HepG2 (cell line): ENCODE data around the gene ADAM15. TPM values are rescaled to one million over a fixed set of nuclear protein-coding genes. Genes with fewer than 3 reads are reported as not detected.
A peak's percentile ranks its signal among the peaks of the same experiment; 100 is the strongest.

Experiments
- ESRRA ChIP-seq: sonication (generic); formaldehyde crosslinking; IDR thresholded peaks from 2 replicates; pipeline ENCODE4 v1.5.1; 2020; ENCODE audit warnings: mild to moderate bottlenecking, low read depth, missing genetic modification reagents
- IKZF1 ChIP-seq: fragments of 450-650 bp; IDR thresholded peaks from 2 replicates; pipeline ENCODE4 v1.7.1; 2016
- KLF11 ChIP-seq: IDR thresholded peaks from 2 replicates; pipeline ENCODE4 v1.6.1; 2016; ENCODE audit warnings: missing compliant biosample characterization
- NR2C2 ChIP-seq: sonication (generic); formaldehyde crosslinking; IDR thresholded peaks from 2 replicates; pipeline ENCODE4 v1.4.0; 2020; ENCODE audit warnings: missing genetic modification reagents, mild to moderate bottlenecking, moderate library complexity, borderline replicate concordance
- PHB2 ChIP-seq: fragments of 450-650 bp; IDR thresholded peaks from 2 replicates; pipeline ENCODE4 v1.6.1; 2018; ENCODE audit not compliant: partially characterized antibody
- REL ChIP-seq: sonication (generic); formaldehyde crosslinking; conservative IDR thresholded peaks from 2 replicates; pipeline ENCODE4 v1.8.0; 2022; ENCODE audit warnings: mild to moderate bottlenecking, missing genetic modification reagents, moderate library complexity
- SIX1 ChIP-seq: sonication (generic); formaldehyde crosslinking; IDR thresholded peaks from 2 replicates; pipeline ENCODE4 v1.4.0; 2020; ENCODE audit warnings: missing genetic modification reagents, borderline replicate concordance
- TCF12 ChIP-seq, 2 experiments: fragments of 450-650 bp in 1 of 2; sonication (generic) in 1 of 2; formaldehyde crosslinking in 1 of 2; IDR thresholded peaks; 2 replicates each; pipeline versions ENCODE4 v1.6.1 to v1.8.0; 2017 to 2022; ENCODE audit warnings: antibody characterized with exemption in 1 of 2, mild to moderate bottlenecking in 1 of 2, missing genetic modification reagents in 1 of 2, moderate library complexity in 1 of 2
- THYN1 ChIP-seq: sonication (generic); formaldehyde crosslinking; IDR thresholded peaks from 2 replicates; pipeline ENCODE4 v1.8.1; 2023; ENCODE audit warnings: low read depth, mild to moderate bottlenecking, moderate library complexity, missing genetic modification reagents, borderline replicate concordance
- ZFX ChIP-seq: sonication (generic); formaldehyde crosslinking; IDR thresholded peaks from 2 replicates; pipeline ENCODE4 v1.4.0; 2020; ENCODE audit warnings: mild to moderate bottlenecking, low read depth, missing genetic modification reagents, moderate library complexity
- ZNF530 ChIP-seq: sonication (generic); formaldehyde crosslinking; IDR thresholded peaks from 2 replicates; pipeline ENCODE4 v1.5.0; 2020; ENCODE audit warnings: low read depth, mild to moderate bottlenecking, missing genetic modification reagents
- ZNF562 ChIP-seq: sonication (generic); formaldehyde crosslinking; IDR thresholded peaks from 2 replicates; pipeline ENCODE4 v1.8.0; 2022; ENCODE audit warnings: missing genetic modification reagents, borderline replicate concordance
- ZNF724P ChIP-seq: sonication (generic); formaldehyde crosslinking; IDR thresholded peaks from 2 replicates; pipeline ENCODE4 v1.8.0; 2022; ENCODE audit warnings: missing genetic modification reagents, borderline replicate concordance
- ZNF850 ChIP-seq: sonication (generic); formaldehyde crosslinking; conservative IDR thresholded peaks from 2 replicates; pipeline ENCODE4 v1.9.0; 2021; ENCODE audit warnings: mild to moderate bottlenecking, missing genetic modification reagents
- ZNF883 ChIP-seq: sonication (generic); formaldehyde crosslinking; IDR thresholded peaks from 2 replicates; pipeline ENCODE4 v1.5.1; 2020; ENCODE audit warnings: mild to moderate bottlenecking, missing genetic modification reagents; ENCODE audit errors: not compliant biosample characterization
- ZZZ3 ChIP-seq: sonication (generic); formaldehyde crosslinking; IDR thresholded peaks from 2 replicates; pipeline ENCODE4 v1.4.0; 2020; ENCODE audit warnings: missing genetic modification reagents, mild to moderate bottlenecking, borderline replicate concordance
- polyA plus RNA-seq, 8 experiments: library from polyadenylated mRNA; depleted of rRNA in 3 of 8; stranded (reverse) in 7 of 8; unstranded in 1 of 8; fragments of >200 nt; fragmentation: Illumina TruSeq in 4 of 8; extraction: Trizol in 4 of 8; gene quantifications; 2 replicates each; pipeline versions ENCODE4 v1.2.1 to v1.2.3, GENCODE V29; 2011 to 2016; ENCODE audit warnings: low read depth in 4 of 8, missing spikeins in 1 of 8, mixed read lengths in 1 of 8; ENCODE audit not compliant: insufficient read depth in 1 of 8
- total RNA-seq, 5 experiments: library from RNA; depleted of rRNA; stranded (reverse); fragments of >200 nt; fragmentation: Illumina TruSeq; extraction: Trizol; gene quantifications; 2 replicates each; pipeline ENCODE4 v1.2.3, GENCODE V29; 2016; ENCODE audit warnings: low read depth in 1 of 5
- TF ChIP-seq, protein P1 (sequence below): sonication (generic); formaldehyde crosslinking; IDR thresholded peaks from 2 replicates; pipeline ENCODE4 v1.9.0; 2022; ENCODE audit warnings: low read depth, missing genetic modification reagents
- TF ChIP-seq, protein P2 (sequence below): sonication (generic); formaldehyde crosslinking; IDR thresholded peaks from 2 replicates; pipeline ENCODE4 v1.4.0; 2020; ENCODE audit warnings: missing genetic modification reagents
- TF ChIP-seq, protein P3 (sequence below): sonication (generic); formaldehyde crosslinking; IDR thresholded peaks from 2 replicates; pipeline ENCODE4 v1.5.0; 2020; ENCODE audit warnings: missing genetic modification reagents

ADAM15 gene
- total and polyA plus RNA-seq, 2 of the 13 experiments (the other 11 are each of a cell fraction or from before 2014, with no cell fraction given): 17.9 to 25.6 TPM

DNA sequence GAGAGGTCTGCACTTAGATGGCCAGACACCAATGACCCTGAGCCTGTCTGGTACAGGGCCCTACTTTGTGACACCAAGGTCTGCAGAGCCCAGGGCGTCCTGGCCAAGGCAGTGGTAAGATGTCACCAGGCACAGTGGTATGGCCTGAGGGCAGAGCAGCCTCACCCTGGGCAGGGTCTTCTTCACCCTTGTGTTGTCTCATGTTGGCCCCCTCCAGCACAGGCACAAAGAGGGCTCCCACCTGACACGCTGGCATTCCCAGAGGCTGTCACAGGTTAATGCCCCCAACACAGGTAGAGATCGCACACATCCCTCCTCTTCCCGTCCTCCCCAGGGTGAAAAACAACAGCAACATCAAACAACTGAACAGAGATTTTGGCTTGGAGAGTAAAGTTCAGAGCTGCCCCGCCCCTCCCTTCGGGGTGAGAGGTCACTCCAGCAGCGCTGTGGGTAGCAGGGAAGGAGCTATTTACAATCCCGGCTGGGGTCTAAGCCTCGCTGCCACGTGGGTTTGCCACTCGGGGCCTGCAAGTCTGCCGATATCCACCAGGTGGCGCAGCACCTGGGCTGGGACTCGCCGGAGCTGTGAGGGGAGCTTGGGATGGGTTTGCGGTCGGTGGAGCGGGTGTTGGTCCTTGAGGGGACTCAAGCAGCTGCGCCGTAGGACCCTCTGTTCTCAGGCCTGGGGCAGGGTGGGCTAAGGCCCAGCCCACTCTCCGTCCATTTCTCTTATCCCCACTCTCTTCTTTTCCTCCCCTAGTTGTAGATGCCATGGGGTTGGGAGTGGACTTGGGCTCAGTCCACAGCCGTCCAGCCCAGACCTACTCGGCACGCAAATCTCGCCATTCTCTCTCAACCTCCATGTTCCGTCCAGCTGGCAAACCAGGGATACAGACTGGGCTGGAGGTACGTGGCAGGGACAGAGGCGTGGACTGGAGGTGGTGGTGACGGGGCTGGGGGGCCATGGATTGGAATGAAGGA, 40.2 kb downstream of the ADAM15 start (continued):
- no peak; the same call in 1 of the 2 replicates for TF ChIP-seq ESRRA (CRISPR knock-in tag)
- peak; percentile 40; the same call in 1 of the 2 replicates for TF ChIP-seq ZFX (CRISPR knock-in tag)
- TF ChIP-seq, protein P1, sequence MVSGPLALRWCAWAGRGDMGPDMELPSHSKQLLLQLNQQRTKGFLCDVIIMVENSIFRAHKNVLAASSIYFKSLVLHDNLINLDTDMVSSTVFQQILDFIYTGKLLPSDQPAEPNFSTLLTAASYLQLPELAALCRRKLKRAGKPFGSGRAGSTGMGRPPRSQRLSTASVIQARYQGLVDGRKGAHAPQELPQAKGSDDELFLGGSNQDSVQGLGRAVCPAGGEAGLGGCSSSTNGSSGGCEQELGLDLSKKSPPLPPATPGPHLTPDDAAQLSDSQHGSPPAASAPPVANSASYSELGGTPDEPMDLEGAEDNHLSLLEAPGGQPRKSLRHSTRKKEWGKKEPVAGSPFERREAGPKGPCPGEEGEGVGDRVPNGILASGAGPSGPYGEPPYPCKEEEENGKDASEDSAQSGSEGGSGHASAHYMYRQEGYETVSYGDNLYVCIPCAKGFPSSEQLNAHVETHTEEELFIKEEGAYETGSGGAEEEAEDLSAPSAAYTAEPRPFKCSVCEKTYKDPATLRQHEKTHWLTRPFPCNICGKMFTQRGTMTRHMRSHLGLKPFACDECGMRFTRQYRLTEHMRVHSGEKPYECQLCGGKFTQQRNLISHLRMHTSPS (CRISPR knock-in tag): peak; percentile 75; the same call in 1 of the 2 replicates
- TF ChIP-seq KLF11 (CRISPR knock-in tag): no peak
- TF ChIP-seq SIX1 (CRISPR knock-in tag): no peak
- TF ChIP-seq ZNF724P (CRISPR knock-in tag): no peak
- TF ChIP-seq THYN1: no peak
- no peak for TF ChIP-seq IKZF1
- TF ChIP-seq ZNF850 (CRISPR knock-in tag): no peak
- TF ChIP-seq ZNF883 (CRISPR knock-in tag): no peak
- no peak for TF ChIP-seq PHB2
- TF ChIP-seq, protein P2, sequence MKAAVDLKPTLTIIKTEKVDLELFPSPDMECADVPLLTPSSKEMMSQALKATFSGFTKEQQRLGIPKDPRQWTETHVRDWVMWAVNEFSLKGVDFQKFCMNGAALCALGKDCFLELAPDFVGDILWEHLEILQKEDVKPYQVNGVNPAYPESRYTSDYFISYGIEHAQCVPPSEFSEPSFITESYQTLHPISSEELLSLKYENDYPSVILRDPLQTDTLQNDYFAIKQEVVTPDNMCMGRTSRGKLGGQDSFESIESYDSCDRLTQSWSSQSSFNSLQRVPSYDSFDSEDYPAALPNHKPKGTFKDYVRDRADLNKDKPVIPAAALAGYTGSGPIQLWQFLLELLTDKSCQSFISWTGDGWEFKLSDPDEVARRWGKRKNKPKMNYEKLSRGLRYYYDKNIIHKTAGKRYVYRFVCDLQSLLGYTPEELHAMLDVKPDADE (CRISPR knock-in tag): no peak
- no peak for TF ChIP-seq TCF12 (IDR thresholded peaks at IDR 0.05)
- TF ChIP-seq TCF12 (CRISPR knock-in tag; IDR thresholded peaks at IDR 0.05): no peak
- no peak for TF ChIP-seq ZNF562
- no peak for TF ChIP-seq REL (CRISPR knock-in tag)
- no peak for TF ChIP-seq ZNF530
- no peak for TF ChIP-seq ZZZ3
- TF ChIP-seq, protein P3, sequence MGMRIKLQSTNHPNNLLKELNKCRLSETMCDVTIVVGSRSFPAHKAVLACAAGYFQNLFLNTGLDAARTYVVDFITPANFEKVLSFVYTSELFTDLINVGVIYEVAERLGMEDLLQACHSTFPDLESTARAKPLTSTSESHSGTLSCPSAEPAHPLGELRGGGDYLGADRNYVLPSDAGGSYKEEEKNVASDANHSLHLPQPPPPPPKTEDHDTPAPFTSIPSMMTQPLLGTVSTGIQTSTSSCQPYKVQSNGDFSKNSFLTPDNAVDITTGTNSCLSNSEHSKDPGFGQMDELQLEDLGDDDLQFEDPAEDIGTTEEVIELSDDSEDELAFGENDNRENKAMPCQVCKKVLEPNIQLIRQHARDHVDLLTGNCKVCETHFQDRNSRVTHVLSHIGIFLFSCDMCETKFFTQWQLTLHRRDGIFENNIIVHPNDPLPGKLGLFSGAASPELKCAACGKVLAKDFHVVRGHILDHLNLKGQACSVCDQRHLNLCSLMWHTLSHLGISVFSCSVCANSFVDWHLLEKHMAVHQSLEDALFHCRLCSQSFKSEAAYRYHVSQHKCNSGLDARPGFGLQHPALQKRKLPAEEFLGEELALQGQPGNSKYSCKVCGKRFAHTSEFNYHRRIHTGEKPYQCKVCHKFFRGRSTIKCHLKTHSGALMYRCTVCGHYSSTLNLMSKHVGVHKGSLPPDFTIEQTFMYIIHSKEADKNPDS: 0 out of 2 replicates have a peak, but pooled peaks have one; percentile 16
- TF ChIP-seq NR2C2: peak; percentile 97
